Erythroblast (primary cell): ENCODE results near the gene TIGD2.

Experiments
- GATA1 ChIP-seq: IDR thresholded peaks from 2 replicates; pipeline ENCODE4 v1.6.1; 2011; ENCODE audit warnings: low read depth, mild to moderate bottlenecking, control low read depth, low read length, moderate library complexity
- POLR2A ChIP-seq: IDR thresholded peaks from 2 replicates; pipeline ENCODE4 v1.6.1; 2011; ENCODE audit warnings: mild to moderate bottlenecking, low read length

DNA sequence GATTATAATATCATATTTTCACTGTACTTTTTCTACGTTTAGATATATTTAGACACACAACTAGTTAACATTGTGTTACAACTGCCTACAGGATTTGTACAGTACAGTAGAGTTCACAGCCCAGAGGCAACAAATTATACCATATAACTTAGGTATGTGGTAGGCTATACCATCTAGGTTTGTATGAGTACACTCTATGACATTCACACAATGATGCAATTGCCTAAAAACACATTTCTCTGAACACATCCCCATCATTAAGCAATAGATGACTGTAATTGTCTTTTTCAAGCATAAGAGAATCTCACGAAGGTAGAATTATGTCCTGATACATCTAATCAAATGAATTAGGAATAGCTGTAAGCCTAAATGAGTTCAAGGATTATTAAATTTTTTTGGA lies 12.3 kb upstream of the TIGD2 start:
- no peak for TF ChIP-seq POLR2A
- TF ChIP-seq GATA1 = no peak
